GM19438 (cell line): ENCODE data around the gene ESYT2.
A peak's percentile ranks its signal among the peaks of the same experiment; 100 is the strongest.
"Not testable (repeated sequence)": the region's sequence is repeated elsewhere in the genome, so short reads cannot be mapped to it uniquely, and the experiment has no call there.

Experiments used
- ATAC-seq: cut with Tn5 transposase; IDR thresholded peaks from one replicate; pipeline ENCODE4 v1.9.1; 2021; ENCODE audit warnings: low read depth; ENCODE audit not compliant: unreplicated experiment

Gene ESYT2

GRCh38 chr7:158704524-158705233 lies 124.6 kb downstream of the ESYT2 start, which contains the start of gene NCAPG2:
TSS of gene NCAPG2 (minus strand) at chr7:158704804. CDS start at chr7:158701899, 2,905 bp downstream.
- ATAC-seq, result peak; percentile 97

DNA sequence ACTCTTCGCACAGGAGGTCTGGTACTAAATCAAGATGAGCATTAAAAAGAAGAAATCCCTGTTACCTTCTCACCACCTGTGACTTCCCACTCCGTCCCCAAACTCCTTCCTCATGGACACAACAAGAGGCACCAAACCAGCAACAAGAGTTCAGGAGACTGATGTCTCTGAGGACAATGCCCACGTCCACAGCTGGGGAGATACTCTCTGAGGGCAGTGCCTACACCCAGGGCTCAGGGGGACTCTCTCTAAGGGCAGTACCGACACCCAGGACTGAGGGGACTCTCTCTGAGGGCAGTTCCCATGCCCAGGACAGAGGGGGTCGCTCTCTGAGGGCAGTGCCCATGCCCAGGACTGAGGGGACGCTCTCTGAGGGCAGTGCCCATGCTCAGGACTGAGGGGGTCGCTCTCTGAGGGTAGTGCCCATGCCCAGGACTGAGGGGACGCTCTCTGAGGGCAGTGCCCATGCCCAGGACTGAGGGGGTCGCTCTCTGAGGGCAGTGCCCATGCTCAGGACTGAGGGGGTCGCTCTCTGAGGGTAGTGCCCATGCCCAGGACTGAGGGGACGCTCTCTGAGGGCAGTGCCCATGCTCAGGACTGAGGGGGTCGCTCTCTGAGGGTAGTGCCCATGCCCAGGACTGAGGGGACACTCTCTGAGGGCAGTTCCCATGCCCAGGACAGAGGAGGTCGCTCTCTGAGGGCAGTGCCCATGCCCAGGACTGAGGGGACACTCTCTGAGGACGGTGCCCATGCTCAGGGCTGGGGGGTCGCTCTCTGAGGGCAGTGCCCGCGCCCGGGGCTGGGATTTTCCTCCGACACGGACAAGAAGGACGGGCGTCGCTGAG lies 125.4 kb downstream of the ESYT2 start:
- not testable (repeated sequence) for ATAC-seq

GRCh38 chr7:158702944-158703343 lies 126.4 kb downstream of the ESYT2 start:
- ATAC-seq, result no peak

GRCh38 chr7:158702196-158702595 lies 127.1 kb downstream of the ESYT2 start:
- ATAC-seq, result no peak

GRCh38 chr7:158700008-158700407 lies 129.3 kb downstream of the ESYT2 start:
- no peak for ATAC-seq

DNA sequence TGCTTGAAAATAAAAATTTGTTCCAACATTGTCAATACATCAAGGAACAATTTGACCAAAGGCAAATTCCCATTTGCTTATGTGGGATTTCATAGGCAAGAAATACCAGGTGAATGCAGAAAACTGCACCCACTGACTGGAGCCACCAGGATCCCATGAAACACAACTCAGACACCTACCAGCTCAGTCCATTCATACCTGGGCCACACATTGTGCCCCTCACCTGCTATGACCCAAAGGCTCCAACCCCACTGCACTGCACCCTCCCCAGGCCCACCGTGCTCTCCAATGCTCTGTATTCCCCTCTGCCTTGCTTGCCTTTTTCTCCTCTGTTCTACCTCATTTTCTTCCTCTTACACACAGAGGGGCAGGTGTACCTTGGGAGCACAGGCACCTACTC lies 130.0 kb downstream of the ESYT2 start:
- ATAC-seq, result no peak

DNA sequence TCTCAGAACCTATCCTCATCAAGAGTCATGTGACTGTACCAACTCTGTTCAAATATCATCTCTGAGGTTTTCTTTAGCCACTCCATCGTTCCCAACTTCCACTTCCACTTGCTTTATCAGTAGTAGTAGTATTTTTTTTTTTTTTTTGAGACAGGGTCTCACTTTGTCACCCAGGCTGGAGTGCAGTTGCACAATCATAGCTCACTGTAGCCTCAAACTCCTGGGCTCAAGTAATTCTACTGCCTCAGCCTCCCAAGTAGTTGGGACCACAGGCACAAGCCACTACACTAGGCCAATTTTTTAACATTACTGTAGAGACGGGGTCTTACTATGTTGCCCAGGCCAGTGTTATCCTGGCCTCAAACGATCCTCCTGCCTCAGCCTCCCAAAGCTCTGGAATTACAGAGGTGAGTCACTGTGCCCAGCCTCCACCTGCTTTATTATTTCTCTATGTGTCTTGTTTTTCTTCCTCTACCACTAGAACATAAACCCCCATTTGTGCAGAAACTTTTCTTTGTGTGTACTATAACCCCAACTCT lies 130.6 kb downstream of the ESYT2 start:
- no peak for ATAC-seq

DNA sequence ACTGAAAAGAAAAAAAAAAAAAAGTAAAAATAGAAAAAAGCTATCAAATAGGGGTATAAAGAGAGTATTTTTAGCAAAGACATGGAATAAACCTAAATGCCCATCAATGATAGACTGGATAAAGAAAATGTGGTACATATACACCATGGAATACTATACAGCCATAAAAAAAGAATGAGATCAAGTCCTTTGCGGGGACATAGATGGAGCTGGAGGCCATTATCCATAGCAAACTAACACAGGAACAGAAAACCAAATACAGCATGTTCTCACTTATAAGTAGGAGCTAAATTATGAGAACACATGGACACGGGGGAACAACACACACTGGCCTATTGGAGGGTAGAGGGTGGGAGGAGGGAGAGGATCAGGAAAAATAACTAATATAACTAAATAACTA lies 131.7 kb downstream of the ESYT2 start:
- ATAC-seq, result not testable (repeated sequence)

GRCh38 chr7:158695726-158696452 lies 133.4 kb downstream of the ESYT2 start:
- peak; percentile 79 for ATAC-seq

GRCh38 chr7:158695056-158695455 lies 134.3 kb downstream of the ESYT2 start:
- no peak for ATAC-seq

- no peak for ATAC-seq
These were observed 134.7 kb downstream of the ESYT2 start for GRCh38 chr7:158694650-158695049.

GRCh38 chr7:158689488-158689887 lies 139.8 kb downstream of the ESYT2 start:
- ATAC-seq, result no peak

GRCh38 chr7:158687406-158687805 lies 141.9 kb downstream of the ESYT2 start:
- ATAC-seq, result no peak

DNA sequence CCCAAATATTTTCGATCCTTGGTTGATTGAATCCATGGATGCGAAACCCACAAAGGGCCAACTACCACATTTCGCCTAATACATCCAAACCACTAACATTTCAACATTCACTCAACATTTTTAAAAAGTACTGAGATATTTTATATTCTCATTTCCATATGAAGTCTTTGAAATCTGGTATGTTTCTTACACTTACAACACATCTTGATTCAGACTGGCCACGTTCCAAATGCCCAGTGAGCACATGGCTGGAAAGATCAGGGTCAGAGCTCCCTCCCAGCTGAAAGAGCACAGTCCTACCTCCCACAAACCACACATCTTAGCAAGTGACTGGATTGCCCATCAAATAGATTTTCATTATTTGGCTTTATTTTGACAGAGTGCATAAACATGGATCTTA lies 143.6 kb downstream of the ESYT2 start:
- no peak for ATAC-seq

- ATAC-seq, result no peak
These were observed 145.0 kb downstream of the ESYT2 start for GRCh38 chr7:158684329-158684728.

- ATAC-seq, result no peak
These were observed 145.8 kb downstream of the ESYT2 start for GRCh38 chr7:158683541-158683940.

DNA sequence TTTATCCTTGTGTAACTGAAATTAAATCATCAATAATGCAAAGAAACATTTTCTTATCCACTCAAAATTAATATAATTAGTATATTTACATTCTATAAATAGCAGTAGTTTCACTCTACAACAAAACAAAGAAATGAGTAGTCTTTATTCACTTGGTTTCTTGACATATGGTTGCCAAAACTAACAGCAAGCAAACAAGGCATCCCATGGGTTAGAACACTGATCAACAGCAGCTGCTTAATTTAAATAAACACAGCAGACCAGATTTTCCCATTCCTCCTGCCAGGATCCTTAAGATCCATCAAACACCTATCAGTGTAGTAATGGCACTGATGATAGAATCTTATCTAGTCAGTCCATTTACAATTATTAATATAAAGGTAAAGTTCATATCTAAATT lies 146.9 kb downstream of the ESYT2 start:
- ATAC-seq, result no peak
